OCI-LY3 (cell line): ENCODE data around the gene PBOV1.

Source experiments
- H2AFZ ChIP-seq: fragments of 200-600, 300-600 bp; shearing (Covaris generic); 2 replicates; pipeline ENCODE4 v1.6.0; 2014; ENCODE audit warnings: antibody characterized with exemption, low read depth, low read length
- H3K27ac ChIP-seq: fragments of 200-600, 300-600 bp; sonication (generic); 2 replicates; pipeline ENCODE4 v1.5.1; 2014; ENCODE audit warnings: mild to moderate bottlenecking, low read length, moderate library complexity, mixed read lengths
- H3K27me3 ChIP-seq: fragments of 200-600, 300-600 bp; sonication (generic); 2 replicates; pipeline ENCODE4 v1.6.1; 2014; ENCODE audit warnings: low read depth, low read length, mixed read lengths
- H3K36me3 ChIP-seq: fragments of 200-600, 300-600 bp; sonication (generic); replicated peaks from 2 replicates; pipeline ENCODE3; 2014; ENCODE audit warnings: low read depth, low read length, mixed read lengths
- H3K4me1 ChIP-seq: fragments of 300-600, 200-600 bp; sonication (generic); 2 replicates; pipeline ENCODE4 v1.6.1; 2014; ENCODE audit warnings: low read length, mixed read lengths
- H3K4me2 ChIP-seq: fragments of 200-600, 300-600 bp; sonication (generic); 2 replicates; pipeline ENCODE4 v1.6.1; 2014; ENCODE audit warnings: low read length, mixed read lengths
- H3K4me3 ChIP-seq: fragments of 300-600, 200-600 bp; sonication (generic); 2 replicates; pipeline ENCODE4 v1.5.1; 2014; ENCODE audit warnings: antibody characterized with exemption, mild to moderate bottlenecking, low read length, moderate library complexity
- H3K79me2 ChIP-seq: fragments of 300-600, 200-600 bp; shearing (Covaris generic); 2 replicates; pipeline ENCODE4 v1.6.1; 2014; ENCODE audit warnings: mild to moderate bottlenecking, low read length, mixed read lengths
- H3K9ac ChIP-seq: fragments of 300-600, 200-600 bp; shearing (Covaris generic); 2 replicates; pipeline ENCODE4 v1.6.0; 2014; ENCODE audit warnings: mild to moderate bottlenecking, low read length, moderate library complexity
- H3K9me3 ChIP-seq: fragments of 200-600, 300-600 bp; shearing (Covaris generic); 2 replicates; pipeline ENCODE4 v1.6.1; 2014; ENCODE audit warnings: low read length, mixed read lengths; ENCODE audit not compliant: insufficient read depth
- H4K20me1 ChIP-seq: fragments of 200-600, 300-600 bp; sonication (generic); 2 replicates; pipeline ENCODE4 v1.6.1; 2016; ENCODE audit warnings: low read length, mixed read lengths; ENCODE audit not compliant: insufficient read depth
- CTCF ChIP-seq: fragments of 200-600, 300-600 bp; sonication (generic); IDR thresholded peaks from 2 replicates; pipeline ENCODE4 v1.5.1; 2014; ENCODE audit warnings: antibody characterized with exemption, low read length, low read depth
- EZH2phosphoT487 ChIP-seq: fragments of 200-600 bp; shearing (Covaris generic); IDR thresholded peaks from 2 replicates; pipeline ENCODE4 v1.6.1; 2018; ENCODE audit warnings: antibody characterized with exemption, mixed run types, low read depth

PBOV1 gene

GRCh38 chr6:138187156-138187555 lies 31.1 kb downstream of the PBOV1 start:
- H3K4me1 ChIP-seq = no peaks in the 10 kb centered on the region
- H2AFZ ChIP-seq = no peak overlapping the region
- no peaks in the 10 kb centered on the region for H4K20me1 ChIP-seq
- no peaks in the 10 kb centered on the region for H3K9me3 ChIP-seq
- H3K27me3 ChIP-seq = 0 out of 2 replicates have a peak, but pooled peaks cover 12% of the 10 kb centered on the region
- H3K79me2 ChIP-seq = no peaks in the 10 kb centered on the region
- H3K4me3 ChIP-seq = no peak overlapping the region
- H3K36me3 ChIP-seq = no peaks in the 10 kb centered on the region
- H3K9ac ChIP-seq = no peak overlapping the region
- no peak overlapping the region for H3K4me2 ChIP-seq
- H3K27ac ChIP-seq = no peak overlapping the region
- no peak for TF ChIP-seq CTCF
- TF ChIP-seq EZH2phosphoT487 = no peak

- Histone ChIP-seq H3K36me3 (no peaks in the 10 kb centered on the region), H3K4me2 (no peak overlapping the region), H3K4me3 (no peak overlapping the region), H2AFZ (no peak overlapping the region), H3K27me3 (0 out of 2 replicates have a peak, but pooled peaks cover 12% of the 10 kb centered on the region), H4K20me1 (no peaks in the 10 kb centered on the region), H3K27ac (no peak overlapping the region), H3K9ac (no peak overlapping the region), H3K9me3 (no peaks in the 10 kb centered on the region), H3K79me2 (no peaks in the 10 kb centered on the region), H3K4me1 (no peaks in the 10 kb centered on the region)
- TF ChIP-seq EZH2phosphoT487 (no peak), CTCF (no peak)
These were observed 34.1 kb downstream of the PBOV1 start for GRCh38 chr6:138184230-138184629.

GRCh38 chr6:138183790-138184134 lies 34.5 kb downstream of the PBOV1 start:
- H3K27me3 ChIP-seq = 0 out of 2 replicates have a peak, but pooled peaks cover 8% of the 10 kb centered on the region
- H3K9me3 ChIP-seq = no peaks in the 10 kb centered on the region
- H3K4me2 ChIP-seq = no peak overlapping the region
- H4K20me1 ChIP-seq = no peaks in the 10 kb centered on the region
- no peak overlapping the region for H2AFZ ChIP-seq
- H3K36me3 ChIP-seq = no peaks in the 10 kb centered on the region
- TF ChIP-seq CTCF (no peak), EZH2phosphoT487 (no peak)
- no peaks in the 10 kb centered on the region for H3K79me2 ChIP-seq
- no peaks in the 10 kb centered on the region for H3K4me1 ChIP-seq
- no peak overlapping the region for H3K9ac ChIP-seq
- H3K4me3 ChIP-seq = no peak overlapping the region
- no peak overlapping the region for H3K27ac ChIP-seq

- H3K9ac ChIP-seq = no peak overlapping the region
- H3K9me3 ChIP-seq = no peaks in the 10 kb centered on the region
- H3K27ac ChIP-seq = no peak overlapping the region
- H3K4me1 ChIP-seq = no peaks in the 10 kb centered on the region
- 0 out of 2 replicates have a peak, but pooled peaks cover 4% of the 10 kb centered on the region for H3K27me3 ChIP-seq
- H2AFZ ChIP-seq = no peak overlapping the region
- TF ChIP-seq CTCF = no peak
- TF ChIP-seq EZH2phosphoT487 = no peak
- no peaks in the 10 kb centered on the region for H4K20me1 ChIP-seq
- H3K4me3 ChIP-seq = no peak overlapping the region
- H3K36me3 ChIP-seq = no peaks in the 10 kb centered on the region
- no peaks in the 10 kb centered on the region for H3K79me2 ChIP-seq
- no peak overlapping the region for H3K4me2 ChIP-seq
These were observed 35.1 kb downstream of the PBOV1 start for GRCh38 chr6:138182939-138183789.
